ENCODE results near the gene CACNA2D3. TPM values are rescaled to one million over a fixed set of nuclear protein-coding genes. Genes with fewer than 3 reads are reported as not detected.

Gene CACNA2D3
- total RNA-seq, 1 experiment from 2014 or later, result not detected

GRCh38 chr3:54819946-54820345 is 697.6 kb downstream of the CACNA2D3 start:
- H3K36me3 Mint-ChIP-seq (ENCODE audit: insufficient read depth, unreplicated experiment), result no peaks in the 10 kb centered on the region
- POLR2A ChIA-PET, result no interaction called here
- intact Hi-C loops (cut with micrococcal nuclease; ENCODE audit: unreplicated experiment), result no loop called here
- no peaks in the 10 kb centered on the region for H3K36me3 ChIP-seq (ENCODE audit: control insufficient read depth, insufficient read depth, low read length)
- H3K4me3 Mint-ChIP-seq (ENCODE audit: unreplicated experiment), result no peak overlapping the region
- peaks cover 5% of the 10 kb centered on the region for H3K27me3 Mint-ChIP-seq (ENCODE audit: insufficient read depth, unreplicated experiment)
- H3K4me1 ChIP-seq, result no peaks in the 10 kb centered on the region
- no TSS peak for BruUV-seq (replicated peaks)
- H3K27me3 ChIP-seq (replicated peaks; ENCODE audit: control insufficient read depth, insufficient read depth, low read length), result no peaks in the 10 kb centered on the region; the same call in 1 of the 2 replicates
- DNase-seq, result no peak
- no peaks in the 10 kb centered on the region for H3K9me3 Mint-ChIP-seq (ENCODE audit: unreplicated experiment)
- no peak overlapping the region for H3K4me3 ChIP-seq (ENCODE audit: low read depth, low read length)
- TF ChIP-seq CTCF (IDR thresholded peaks at IDR 0.05; ENCODE audit: insufficient read depth in 1 of 2, low read depth in 1 of 2, low read length in 1 of 2, severe bottlenecking in 1 of 2, unreplicated experiment in 1 of 2), result no peak
- no peak overlapping the region for H3K27ac Mint-ChIP-seq (ENCODE audit: unreplicated experiment)
- CTCF ChIA-PET, result no interaction called here
- no peaks in the 10 kb centered on the region for H3K9me3 ChIP-seq
- H3K4me1 Mint-ChIP-seq (ENCODE audit: low read depth, unreplicated experiment), result no peaks in the 10 kb centered on the region

- Mint-ChIP-seq H3K36me3 (ENCODE audit: insufficient read depth, unreplicated experiment) (no peaks in the 10 kb centered on the region), H3K27ac (ENCODE audit: unreplicated experiment) (no peak overlapping the region), H3K4me3 (ENCODE audit: unreplicated experiment) (no peak overlapping the region), H3K27me3 (ENCODE audit: insufficient read depth, unreplicated experiment) (peaks cover 3% of the 10 kb centered on the region), H3K9me3 (ENCODE audit: unreplicated experiment) (no peaks in the 10 kb centered on the region), H3K4me1 (ENCODE audit: low read depth, unreplicated experiment) (no peaks in the 10 kb centered on the region)
- DNase-seq, result no peak
- TF ChIP-seq CTCF (IDR thresholded peaks at IDR 0.05; ENCODE audit: insufficient read depth in 1 of 2, low read depth in 1 of 2, low read length in 1 of 2, severe bottlenecking in 1 of 2, unreplicated experiment in 1 of 2), result no peak
- intact Hi-C loops (cut with micrococcal nuclease; ENCODE audit: unreplicated experiment), result no loop called here
- H3K9me3 ChIP-seq, result no peaks in the 10 kb centered on the region
- H3K27me3 ChIP-seq (replicated peaks; ENCODE audit: control insufficient read depth, insufficient read depth, low read length), result no peaks in the 10 kb centered on the region
- H3K4me1 ChIP-seq, result no peaks in the 10 kb centered on the region
- no peak overlapping the region for H3K4me3 ChIP-seq (ENCODE audit: low read depth, low read length)
- CTCF ChIA-PET, result no interaction called here
- BruUV-seq (replicated peaks), result no TSS peak
- H3K36me3 ChIP-seq (ENCODE audit: control insufficient read depth, insufficient read depth, low read length), result no peaks in the 10 kb centered on the region
- POLR2A ChIA-PET, result no interaction called here
These were observed 699.9 kb downstream of the CACNA2D3 start for GRCh38 chr3:54822206-54822605.

- DNase-seq, result no peak
- Histone ChIP-seq H3K27me3 (replicated peaks; ENCODE audit: control insufficient read depth, insufficient read depth, low read length) (no peaks in the 10 kb centered on the region), H3K4me3 (ENCODE audit: low read depth, low read length) (no peak overlapping the region), H3K4me1 (no peaks in the 10 kb centered on the region), H3K9me3 (peaks cover 7% of the 10 kb centered on the region; the same call in 1 of the 2 replicates), H3K36me3 (ENCODE audit: control insufficient read depth, insufficient read depth, low read length) (no peaks in the 10 kb centered on the region)
- ChIA-PET POLR2A (no interaction called here), CTCF (no interaction called here)
- Mint-ChIP-seq H3K4me3 (ENCODE audit: unreplicated experiment) (no peak overlapping the region), H3K4me1 (ENCODE audit: low read depth, unreplicated experiment) (no peaks in the 10 kb centered on the region), H3K27me3 (ENCODE audit: insufficient read depth, unreplicated experiment) (peaks cover 3% of the 10 kb centered on the region), H3K9me3 (ENCODE audit: unreplicated experiment) (no peaks in the 10 kb centered on the region), H3K27ac (ENCODE audit: unreplicated experiment) (no peak overlapping the region), H3K36me3 (ENCODE audit: insufficient read depth, unreplicated experiment) (no peaks in the 10 kb centered on the region)
- intact Hi-C loops (cut with micrococcal nuclease; ENCODE audit: unreplicated experiment), result no loop called here
- no peak for TF ChIP-seq CTCF (IDR thresholded peaks at IDR 0.05; ENCODE audit: insufficient read depth in 1 of 2, low read depth in 1 of 2, low read length in 1 of 2, severe bottlenecking in 1 of 2, unreplicated experiment in 1 of 2)
- BruUV-seq (replicated peaks), result no TSS peak
These were observed 703.9 kb downstream of the CACNA2D3 start for GRCh38 chr3:54826251-54826691.

All from Caco-2 (cell line).